Amniotic epithelial cell (primary cell): ENCODE results near the gene UNC45A.
"Not testable (repeated sequence)": the region's sequence is repeated elsewhere in the genome, so short reads cannot be mapped to it uniquely, and the experiment has no call there.

Experiments
- DNase-seq: peaks from one replicate; pipeline ENCODE4 v3.0.0-alpha.2; 2010; ENCODE audit warnings: low read depth

UNC45A gene

GRCh38 chr15:90918034-90918788 lies 16.9 kb upstream of the UNC45A start:
- no peak for DNase-seq

GRCh38 chr15:90918835-90919234 lies 16.2 kb upstream of the UNC45A start:
- DNase-seq, result no peak

GRCh38 chr15:90921887-90922286 lies 13.2 kb upstream of the UNC45A start:
- no peak for DNase-seq

- DNase-seq, result not testable (repeated sequence)
These were observed 12.3 kb upstream of the UNC45A start for GRCh38 chr15:90922712-90923322.

- DNase-seq, result no peak
These were observed 10.7 kb upstream of the UNC45A start for GRCh38 chr15:90924375-90924774.

GRCh38 chr15:90926766-90927165 lies 8.3 kb upstream of the UNC45A start:
- not testable (repeated sequence) for DNase-seq

GRCh38 chr15:90928106-90928505 lies 7.0 kb upstream of the UNC45A start:
- not testable (repeated sequence) for DNase-seq

GRCh38 chr15:90929246-90930019 lies 5.7 kb upstream of the UNC45A start:
- DNase-seq, result no peak

GRCh38 chr15:90930861-90931574 lies 4.1 kb upstream of the UNC45A start:
- no peak for DNase-seq

- DNase-seq, result no peak
These were observed 3.6 kb upstream of the UNC45A start for GRCh38 chr15:90931575-90931827.

- DNase-seq, result peak; percentile 63
These were observed 3.0 kb upstream of the UNC45A start, which contains the start of gene HDDC3 for GRCh38 chr15:90931828-90932659. Gene HDDC3, minus strand, starts transcription at chr15:90932549. Its CDS starts 9 bp downstream, at chr15:90932540.

GRCh38 chr15:90932660-90932991 lies 2.5 kb upstream of the UNC45A start:
- DNase-seq, result no peak

- no peak for DNase-seq
These were observed 1.8 kb upstream of the UNC45A start for GRCh38 chr15:90933301-90933700.

- peak; percentile 72 for DNase-seq
These were observed 683 bp upstream of the UNC45A start for GRCh38 chr15:90934256-90934948.

GRCh38 chr15:90936823-90937222 lies 1.7 kb downstream of the UNC45A start:
- no peak for DNase-seq

- DNase-seq, result no peak
These were observed 3.2 kb downstream of the UNC45A start for GRCh38 chr15:90938261-90938660.

GRCh38 chr15:90939756-90940155 lies 4.7 kb downstream of the UNC45A start:
- DNase-seq, result no peak

- DNase-seq, result no peak
These were observed 6.0 kb downstream of the UNC45A start for GRCh38 chr15:90941038-90941437.

- DNase-seq, result no peak
These were observed 7.5 kb downstream of the UNC45A start for GRCh38 chr15:90942354-90943120.

GRCh38 chr15:90945091-90945490 lies 10.0 kb downstream of the UNC45A start:
- no peak for DNase-seq
